Kidney glomerular epithelial cell (primary cell): Measurements from ENCODE around the gene ARID2.

Source experiments
- DNase-seq: peaks from one replicate; lab custom pipeline; 2025; lab: John Stamatoyannopoulos, UW

ARID2 gene

GRCh38 chr12:45729233-45730083, at the start of gene ARID2:
Gene ARID2 (plus strand): TSS chr12:45729706. CDS start chr12:45729837, 131 bp downstream.
- peak; percentile 61 for DNase-seq

- DNase-seq, result no peak
Observed at GRCh38 chr12:45680362-45680761, 49.1 kb upstream of the ARID2 start.

GRCh38 chr12:45681465-45681864, 48.0 kb upstream of the ARID2 start:
- no peak for DNase-seq

GRCh38 chr12:45685680-45686079, 43.8 kb upstream of the ARID2 start:
- no peak for DNase-seq

GRCh38 chr12:45687081-45688015, 42.2 kb upstream of the ARID2 start:
- no peak for DNase-seq

- DNase-seq, result no peak
Observed at GRCh38 chr12:45688183-45688582, 41.3 kb upstream of the ARID2 start.

- no peak for DNase-seq
Observed at GRCh38 chr12:45695035-45695434, 34.5 kb upstream of the ARID2 start.

GRCh38 chr12:45695606-45696005, 33.9 kb upstream of the ARID2 start:
- DNase-seq, result no peak

- DNase-seq, result no peak
Observed at GRCh38 chr12:45696049-45696448, 33.5 kb upstream of the ARID2 start.

GRCh38 chr12:45697371-45697770, 32.1 kb upstream of the ARID2 start:
- no peak for DNase-seq

- no peak for DNase-seq
Observed at GRCh38 chr12:45701296-45701695, 28.2 kb upstream of the ARID2 start.

GRCh38 chr12:45703942-45704341, 25.6 kb upstream of the ARID2 start:
- DNase-seq, result no peak

- no peak for DNase-seq
Observed at GRCh38 chr12:45704968-45705367, 24.5 kb upstream of the ARID2 start.

- no peak for DNase-seq
Observed at GRCh38 chr12:45705404-45705803, 24.1 kb upstream of the ARID2 start.

- no peak for DNase-seq
Observed at GRCh38 chr12:45707241-45707857, 22.2 kb upstream of the ARID2 start.

GRCh38 chr12:45708363-45708762, 21.1 kb upstream of the ARID2 start:
- no peak for DNase-seq

GRCh38 chr12:45708901-45709300, 20.6 kb upstream of the ARID2 start:
- DNase-seq, result no peak

GRCh38 chr12:45712319-45712718, 17.2 kb upstream of the ARID2 start:
- no peak for DNase-seq

- DNase-seq, result no peak
Observed at GRCh38 chr12:45713078-45713477, 16.4 kb upstream of the ARID2 start.

GRCh38 chr12:45718306-45718705, 11.2 kb upstream of the ARID2 start:
- no peak for DNase-seq

GRCh38 chr12:45720069-45720468, 9.4 kb upstream of the ARID2 start:
- DNase-seq, result no peak

- no peak for DNase-seq
Observed at GRCh38 chr12:45721369-45721768, 8.1 kb upstream of the ARID2 start.
